Measurements from ENCODE around the gene UMODL1.
A peak's percentile ranks its signal among the peaks of the same experiment; 100 is the strongest.

Gene UMODL1

DNA sequence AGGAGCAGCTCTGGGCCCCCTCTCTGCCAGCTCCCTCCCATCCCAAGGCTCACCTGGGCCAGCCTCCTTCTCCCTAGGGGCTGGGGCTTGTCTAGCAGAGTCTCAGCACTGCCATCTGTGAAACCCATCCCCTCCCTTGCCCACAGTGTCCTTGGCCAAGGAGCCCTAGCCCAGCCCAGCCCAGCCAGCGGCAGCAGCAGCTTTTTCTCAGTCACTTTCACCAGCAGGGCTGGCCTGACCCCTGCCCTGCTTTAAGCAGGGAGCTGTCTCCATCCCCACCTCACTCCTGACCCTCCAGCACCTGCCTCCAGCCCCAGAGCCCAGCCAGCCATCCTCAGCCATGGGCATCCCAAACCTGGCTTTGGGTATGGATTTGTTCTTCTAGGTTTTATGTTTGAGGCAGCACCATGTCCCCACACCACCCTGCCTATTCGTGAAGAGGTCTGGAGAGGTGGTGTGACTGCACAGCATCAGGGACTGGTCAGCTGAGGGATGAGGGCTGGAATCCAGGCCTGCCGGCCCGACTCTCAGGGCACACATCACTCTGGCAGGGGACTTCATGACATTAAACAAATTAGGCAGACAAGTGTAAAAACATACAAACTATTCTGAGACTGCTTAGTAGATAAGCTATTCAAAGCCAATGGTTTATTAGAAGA is 111.7 kb downstream of the UMODL1 start:
- DNase-seq (ENCODE audit: insufficient read length, low spot score) (no peak), FAIRE-seq (no peak)

DNA sequence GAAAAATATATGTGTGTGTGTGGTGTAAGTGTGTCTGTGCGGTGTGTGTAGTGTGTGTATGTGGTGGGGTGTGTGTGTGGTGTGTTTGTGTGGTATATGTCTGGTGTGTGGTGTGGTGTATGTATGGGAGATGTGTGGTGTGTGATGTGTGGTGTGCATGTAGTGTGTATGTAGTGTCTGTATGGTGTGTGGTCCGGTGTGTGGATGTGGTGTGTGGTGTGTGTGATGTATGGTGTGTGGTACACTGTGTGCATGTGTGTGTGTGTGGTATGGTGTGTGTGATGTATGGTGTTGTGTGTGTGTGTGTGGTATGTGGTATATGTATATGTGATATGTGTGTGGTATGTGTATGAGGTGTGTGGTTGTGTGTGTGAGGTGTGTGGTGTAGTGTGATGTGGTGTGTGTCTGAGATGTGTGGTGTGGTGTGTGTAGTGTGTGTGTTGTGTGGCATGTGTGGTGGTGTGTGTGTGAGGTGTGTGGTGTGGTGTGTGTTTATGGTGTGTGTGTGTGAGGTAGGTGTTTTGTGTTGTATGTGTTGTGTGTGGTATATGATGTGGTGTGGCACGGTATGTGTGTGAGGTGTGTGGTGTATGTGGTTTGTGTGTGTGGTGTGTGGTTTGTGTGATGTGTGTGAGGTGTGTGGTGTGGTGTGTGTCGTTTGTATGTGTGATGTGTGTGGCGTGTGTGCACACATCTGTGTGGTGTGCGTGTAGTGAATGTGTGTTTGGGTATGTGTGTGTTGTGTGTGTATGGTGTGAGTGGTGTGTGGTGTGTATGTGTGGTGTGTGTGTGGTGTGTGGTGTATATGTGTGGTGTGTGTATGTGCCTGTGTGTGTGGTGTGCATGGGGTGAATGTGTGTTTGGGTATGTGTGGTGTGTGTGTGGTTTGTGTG is 112.5 kb downstream of the UMODL1 start:
- DNase-seq (ENCODE audit: insufficient read length, low spot score) (no peak), FAIRE-seq (peak; percentile 98)

DNA sequence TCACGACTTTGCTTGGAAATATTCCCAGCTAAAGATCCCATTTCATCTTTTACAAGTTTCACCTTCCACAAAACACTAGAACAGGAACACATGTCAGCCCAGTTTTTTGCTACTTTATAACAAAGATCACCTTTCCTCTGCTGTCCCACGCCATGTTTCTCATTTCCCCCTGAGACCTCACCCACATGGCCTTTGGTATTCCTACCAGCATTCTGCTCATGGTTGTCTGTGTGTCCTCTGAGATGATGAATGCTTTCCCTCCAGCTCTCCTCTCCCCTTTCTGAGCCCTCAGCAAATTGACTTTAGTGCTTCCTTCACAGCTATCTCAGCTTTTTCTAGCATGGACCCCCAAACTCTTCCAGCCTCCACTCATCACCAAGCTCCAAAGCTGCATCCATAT is 115.5 kb downstream of the UMODL1 start:
- DNase-seq (ENCODE audit: insufficient read length, low spot score) (no peak), FAIRE-seq (no peak)

DNA sequence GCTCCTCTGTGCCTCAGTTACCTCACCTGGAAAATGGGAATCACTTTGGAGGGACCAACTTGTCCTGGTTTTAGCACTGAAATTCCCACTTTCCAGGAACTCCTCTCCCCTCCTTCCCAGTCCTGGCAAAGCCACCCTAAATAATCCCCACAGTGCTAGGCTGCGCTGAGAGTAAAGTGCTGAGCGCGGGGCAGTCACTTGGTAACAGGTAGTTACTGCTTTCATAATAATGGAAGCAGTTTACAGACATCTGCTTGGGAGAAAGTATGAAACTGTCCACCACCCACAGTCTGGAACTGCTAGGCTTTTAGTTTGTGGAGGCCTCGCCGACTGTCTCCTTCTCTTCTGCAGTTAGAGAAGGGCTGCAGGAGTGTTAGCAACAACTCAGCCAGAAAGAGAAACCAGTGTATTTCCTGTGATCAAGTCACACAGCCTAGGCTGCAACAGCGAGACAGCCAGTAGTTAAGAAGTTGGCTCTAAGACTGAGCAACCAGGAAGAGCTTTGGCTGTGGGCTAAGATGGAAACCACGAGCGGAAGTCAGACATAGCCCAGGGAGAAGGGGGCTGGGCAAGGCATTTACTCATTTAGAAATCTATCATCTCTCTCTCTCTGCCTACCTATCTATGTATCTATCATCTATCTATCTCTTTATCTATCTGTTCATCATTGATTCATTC is 117.0 kb downstream of the UMODL1 start:
- no peak for DNase-seq (ENCODE audit: insufficient read length, low spot score)

DNA sequence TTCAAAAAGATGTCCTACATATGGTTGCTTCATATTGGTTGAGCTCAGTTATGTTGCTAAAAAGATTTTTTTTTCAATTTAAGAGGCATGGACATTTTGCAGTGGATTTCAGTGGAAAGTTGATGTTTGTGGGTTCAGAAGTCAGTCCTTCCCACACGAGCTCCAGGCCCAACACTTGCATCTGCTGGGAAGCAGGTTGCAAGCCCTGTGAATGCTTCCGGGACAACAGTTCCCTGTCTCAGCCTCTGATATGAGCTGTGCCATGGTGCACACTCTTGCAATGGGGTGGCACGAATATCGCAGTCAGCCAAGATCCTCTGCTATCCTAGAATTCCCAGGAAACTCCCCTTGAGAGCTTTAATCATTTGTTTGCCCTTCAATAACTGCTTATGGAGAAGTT is 117.5 kb downstream of the UMODL1 start:
- DNase-seq (ENCODE audit: insufficient read length, low spot score) (no peak), FAIRE-seq (no peak)

More for the DNA sequence above, 117.0 kb downstream of the UMODL1 start:
- no peak for FAIRE-seq

DNA sequence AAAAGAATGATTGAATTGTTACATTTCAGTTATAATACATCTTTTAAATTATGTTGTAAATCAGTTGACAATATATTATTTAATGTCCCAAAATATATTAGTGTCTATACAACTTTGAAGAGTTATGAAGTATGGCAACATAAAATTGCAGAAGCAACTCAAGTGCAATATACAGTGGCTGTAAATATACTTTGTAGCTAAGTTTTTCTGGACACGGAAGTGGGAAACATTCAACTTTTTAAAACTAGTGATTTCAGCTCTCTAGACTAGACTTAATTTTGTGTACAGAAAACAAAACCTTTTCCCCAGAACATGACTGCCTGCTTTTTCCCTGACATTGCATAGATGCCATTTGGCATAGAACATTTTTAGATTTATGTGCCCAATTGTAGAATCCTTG is 118.3 kb downstream of the UMODL1 start:
- no peak for FAIRE-seq
- DNase-seq (ENCODE audit: insufficient read length, low spot score): no peak

DNA sequence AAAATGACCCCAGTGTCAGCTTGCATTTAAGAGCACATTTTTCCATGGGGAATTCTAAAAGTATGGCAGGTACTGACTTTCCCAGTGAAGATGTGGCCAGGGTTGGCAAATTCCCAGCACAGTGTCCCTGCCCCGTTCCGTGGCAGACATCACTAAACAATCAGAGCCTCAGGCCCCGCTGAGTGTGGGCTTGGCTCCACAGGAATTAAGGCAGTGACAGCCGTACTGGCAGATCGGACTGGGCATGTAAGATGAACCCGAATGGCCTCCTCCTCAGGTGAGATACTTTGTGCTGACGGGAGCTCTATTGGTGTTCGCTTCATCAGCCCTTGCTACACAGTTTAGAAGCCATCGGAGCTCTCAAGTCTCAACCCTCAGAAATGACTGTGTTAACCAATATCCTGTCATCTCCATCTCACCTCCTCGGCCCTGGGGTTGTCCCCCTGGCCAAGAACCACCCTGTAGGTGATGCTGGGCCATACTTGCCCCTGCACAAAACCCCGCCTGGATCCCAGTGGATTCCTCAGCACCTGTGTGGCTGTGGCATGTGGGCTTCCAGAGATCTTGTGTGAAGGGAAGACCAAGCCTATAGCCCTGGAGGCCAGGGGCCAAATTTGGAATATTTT is 118.9 kb downstream of the UMODL1 start:
- DNase-seq (ENCODE audit: insufficient read length, low spot score): no peak
- FAIRE-seq: no peak

DNA sequence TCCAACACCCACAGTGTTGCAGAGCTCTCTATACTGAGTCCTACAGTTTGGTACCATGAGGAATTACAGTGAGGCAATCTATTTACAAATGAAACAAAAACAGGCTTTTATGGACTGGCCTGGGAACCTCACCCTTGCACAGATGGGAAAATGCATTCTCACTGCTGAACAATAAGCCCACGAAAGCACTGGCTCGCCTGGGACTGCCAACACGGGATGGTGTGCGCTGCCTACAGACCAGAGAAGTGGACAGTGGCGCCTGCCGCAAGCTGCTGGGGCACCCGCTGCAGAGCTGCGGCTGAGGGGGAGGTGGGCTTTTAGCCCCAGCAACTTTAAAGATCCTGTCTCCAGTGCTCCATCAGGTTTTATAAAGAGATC is 119.4 kb downstream of the UMODL1 start:
- no peak for DNase-seq (ENCODE audit: insufficient read length, low spot score)
- no peak for FAIRE-seq

DNA sequence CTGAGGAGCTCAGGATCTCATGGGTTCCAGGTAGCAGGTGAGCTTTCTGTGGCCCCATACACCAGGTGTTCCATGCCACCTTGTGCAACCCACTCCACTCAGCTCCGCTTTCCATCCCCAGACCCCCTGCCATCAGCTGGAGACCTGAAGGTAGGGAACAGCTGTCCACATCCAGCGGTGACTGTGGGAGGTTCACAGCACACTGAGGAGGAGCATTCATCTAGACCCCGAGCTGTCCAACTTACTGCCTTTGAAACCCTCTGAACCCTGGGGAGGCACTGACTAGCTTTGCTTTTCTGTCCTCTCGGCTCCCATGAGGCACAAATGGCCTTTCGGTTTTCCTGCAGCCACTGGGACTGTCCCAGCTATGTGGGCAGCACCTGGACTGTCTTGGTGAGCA is 119.9 kb downstream of the UMODL1 start:
- FAIRE-seq (no peak), DNase-seq (ENCODE audit: insufficient read length, low spot score) (no peak)

DNA sequence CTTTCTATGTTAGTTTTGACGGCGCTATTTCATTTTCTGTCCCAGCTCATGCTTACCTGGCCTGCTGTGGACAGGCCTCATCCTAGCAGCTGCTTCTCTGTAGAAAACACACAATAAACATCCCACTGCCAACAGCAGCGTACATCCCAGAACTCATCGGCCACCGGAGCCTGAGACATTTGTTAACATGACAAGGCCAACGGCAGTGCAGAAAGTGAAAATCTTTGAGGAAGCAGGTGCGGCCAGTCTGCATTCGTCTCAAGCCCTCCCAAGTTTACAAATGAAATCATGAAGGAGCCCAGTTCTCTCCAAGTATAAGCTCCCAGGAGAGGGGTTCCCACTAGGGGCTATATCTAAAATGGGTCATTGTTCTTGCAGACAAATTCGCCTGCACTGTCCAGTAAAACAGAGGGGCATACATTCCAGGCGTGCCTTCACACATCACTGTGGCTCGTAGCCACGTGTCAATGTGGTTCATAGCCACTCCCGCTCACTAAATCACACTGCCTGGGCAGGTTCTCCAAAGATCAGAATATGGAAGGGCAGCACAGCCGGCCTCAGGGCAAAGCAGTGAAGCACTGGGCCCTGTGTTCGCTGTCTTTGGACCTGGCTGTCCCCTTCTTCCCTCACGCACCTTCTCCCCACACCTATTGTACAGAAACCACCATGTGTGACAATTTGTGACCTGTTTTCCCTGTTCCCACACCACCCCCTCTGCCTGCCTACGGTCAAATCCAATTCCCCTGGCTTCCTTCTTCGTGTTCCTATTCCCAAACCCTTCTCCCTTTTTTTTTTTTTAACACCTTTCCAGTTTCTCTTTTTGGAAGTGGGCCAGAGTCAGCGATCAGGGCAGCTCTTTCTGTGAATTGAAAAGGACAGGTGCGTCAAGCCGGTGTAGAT is 120.8 kb downstream of the UMODL1 start:
- FAIRE-seq: no peak
- DNase-seq (ENCODE audit: insufficient read length, low spot score): no peak
